NCI-H748 (cell line): ENCODE measurements around the gene CHIC1.

Experiments
- DNase-seq: peaks from one replicate; lab custom pipeline; 2025; ENCODE audit not compliant: unreplicated experiment; lab: John Stamatoyannopoulos, UW

Gene CHIC1

DNA sequence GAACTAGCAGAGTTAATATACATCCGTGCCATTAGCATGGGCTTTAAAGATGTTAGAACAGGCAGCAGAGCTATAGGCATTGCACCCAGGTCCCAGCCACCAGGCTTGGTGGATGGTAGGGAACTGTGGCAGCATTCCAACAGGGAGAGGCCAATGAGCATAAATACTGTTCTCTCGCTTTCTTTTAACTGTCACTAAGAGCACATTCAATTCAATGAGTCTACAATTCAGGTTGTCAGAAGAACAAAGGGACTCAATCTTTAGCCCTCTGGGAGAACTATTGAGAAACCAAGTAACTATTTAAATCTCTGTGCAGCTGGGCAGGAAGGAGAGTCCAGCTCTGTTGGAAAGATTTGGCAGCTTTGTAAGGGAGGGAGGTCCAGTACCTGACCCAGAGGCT is 165.6 kb downstream of the CHIC1 start:
- no peak for DNase-seq
